HUES64 (cell line): ENCODE results near the gene TUBB2A.

ENCODE experiments used
- H3K27ac ChIP-seq: 2 replicates; pipeline ENCODE4 v1.7.0; 2013; ENCODE audit warnings: low read depth, low read length, inconsistent platforms
- H3K27me3 ChIP-seq: 2 replicates; pipeline ENCODE4 v1.6.1; 2013; ENCODE audit warnings: mild to moderate bottlenecking, low read length; ENCODE audit not compliant: insufficient read depth
- H3K36me3 ChIP-seq: 2 replicates; pipeline ENCODE4 v1.6.1; 2013; ENCODE audit warnings: mild to moderate bottlenecking, low read length; ENCODE audit not compliant: insufficient read depth
- H3K4me1 ChIP-seq: 2 replicates; pipeline ENCODE4 v1.6.1; 2013; ENCODE audit warnings: mild to moderate bottlenecking, low read length, moderate library complexity; ENCODE audit not compliant: insufficient read depth
- H3K4me3 ChIP-seq: 2 replicates; pipeline ENCODE4 v1.5.1; 2013; ENCODE audit warnings: mild to moderate bottlenecking, low read length, moderate library complexity
- H3K9ac ChIP-seq: 2 replicates; pipeline ENCODE4 v1.6.1; 2013; ENCODE audit warnings: mild to moderate bottlenecking, low read depth, low read length
- H3K9me3 ChIP-seq: 2 replicates; pipeline ENCODE4 v1.6.1; 2013; ENCODE audit warnings: low read depth, low read length; ENCODE audit not compliant: insufficient read depth
- WGBS: fragments of 150-250, 120-280 bp; methylation state at CpG from one replicate; pipeline ENCODE4 v1.1.7; 2013; ENCODE audit warnings: missing lambda C conversion rate; 5-methylcytosine and 5-hydroxymethylcytosine counted together

TUBB2A gene

DNA sequence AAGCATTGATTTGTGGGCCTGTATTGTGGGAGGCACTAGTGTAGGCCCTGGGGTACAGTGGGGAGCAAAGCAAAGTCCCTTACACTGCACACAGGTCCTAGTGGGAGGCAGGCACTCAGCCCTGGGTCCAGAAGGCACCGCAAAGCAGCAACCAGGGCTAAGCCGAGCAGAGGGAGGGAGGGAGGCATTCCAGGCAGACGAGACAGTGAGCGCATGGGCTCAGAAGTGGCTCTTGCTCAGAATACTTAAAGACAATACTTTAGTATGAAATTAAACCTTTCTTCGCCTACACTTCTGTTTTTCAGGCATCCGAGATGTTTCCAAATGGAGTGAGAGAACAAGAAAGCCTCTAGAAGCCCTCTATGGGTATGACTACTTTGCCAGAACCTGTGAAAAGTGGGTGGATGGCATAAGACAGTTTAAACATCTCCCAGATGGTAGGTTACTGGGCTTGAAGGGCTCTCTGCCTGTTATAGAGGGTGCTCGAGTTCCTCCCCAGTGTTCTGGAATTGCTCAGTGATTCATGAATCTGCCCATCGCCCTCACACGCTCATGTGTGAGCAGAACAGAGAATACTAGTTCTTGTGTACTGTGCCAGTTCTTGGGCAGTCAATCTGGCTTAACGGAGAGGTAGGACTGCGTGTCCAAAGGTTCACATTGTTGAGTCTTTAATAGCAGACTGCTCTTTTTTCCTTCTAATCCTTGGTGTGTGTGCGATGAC, 20.1 kb downstream of the TUBB2A start:
- no peaks in the 10 kb centered on the region for H3K27me3 ChIP-seq
- no peak overlapping the region for H3K4me3 ChIP-seq
- no peak overlapping the region for H3K9ac ChIP-seq
- H3K36me3 ChIP-seq = peaks cover 88% of the 10 kb centered on the region
- no peaks in the 10 kb centered on the region for H3K9me3 ChIP-seq
- H3K4me1 ChIP-seq = peaks cover 16% of the 10 kb centered on the region
- H3K27ac ChIP-seq = no peak overlapping the region
- 92% methylated on average over 12 of the region's 12 CpGs for WGBS

DNA sequence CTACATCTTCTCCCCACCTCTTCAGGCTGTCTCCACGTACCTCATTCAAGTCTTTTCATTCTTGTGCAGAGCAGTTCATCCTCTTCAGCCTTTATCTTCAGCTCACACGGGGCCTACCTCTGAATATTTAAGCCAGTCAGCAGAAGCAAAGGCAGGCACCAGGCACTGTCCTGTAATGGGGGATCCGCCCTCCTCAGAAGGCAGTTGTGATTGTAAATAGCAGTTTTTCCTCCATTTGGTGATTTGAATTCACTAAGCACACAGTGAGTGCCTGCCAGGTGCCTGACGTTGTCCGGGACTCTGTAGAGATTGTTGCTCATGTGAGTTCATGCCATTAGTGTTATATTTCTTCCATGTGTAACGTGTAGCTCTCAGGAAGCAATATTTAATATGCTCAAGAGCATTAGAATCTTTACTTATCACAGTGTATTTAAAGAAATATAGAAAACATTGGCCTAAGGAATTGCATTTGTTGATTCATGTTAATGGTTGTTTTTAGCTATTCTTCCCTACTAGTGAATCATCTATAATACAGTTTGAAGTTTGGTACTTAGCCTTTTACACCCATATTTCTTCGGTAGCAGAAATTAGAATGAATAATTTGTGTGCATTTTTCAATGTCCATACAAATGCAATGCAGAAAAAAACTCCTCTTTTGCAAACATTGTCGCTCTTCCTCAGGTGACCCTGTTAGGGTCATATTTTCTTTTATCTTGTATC, 20.9 kb downstream of the TUBB2A start:
- no peak overlapping the region for H3K27ac ChIP-seq
- H3K9ac ChIP-seq = no peak overlapping the region
- WGBS = 76% methylated on average over 7 of the region's 8 CpGs
- H3K36me3 ChIP-seq = peaks cover 95% of the 10 kb centered on the region
- H3K9me3 ChIP-seq = no peaks in the 10 kb centered on the region
- H3K4me1 ChIP-seq = peaks cover 16% of the 10 kb centered on the region
- H3K27me3 ChIP-seq = no peaks in the 10 kb centered on the region
- H3K4me3 ChIP-seq = no peak overlapping the region

DNA sequence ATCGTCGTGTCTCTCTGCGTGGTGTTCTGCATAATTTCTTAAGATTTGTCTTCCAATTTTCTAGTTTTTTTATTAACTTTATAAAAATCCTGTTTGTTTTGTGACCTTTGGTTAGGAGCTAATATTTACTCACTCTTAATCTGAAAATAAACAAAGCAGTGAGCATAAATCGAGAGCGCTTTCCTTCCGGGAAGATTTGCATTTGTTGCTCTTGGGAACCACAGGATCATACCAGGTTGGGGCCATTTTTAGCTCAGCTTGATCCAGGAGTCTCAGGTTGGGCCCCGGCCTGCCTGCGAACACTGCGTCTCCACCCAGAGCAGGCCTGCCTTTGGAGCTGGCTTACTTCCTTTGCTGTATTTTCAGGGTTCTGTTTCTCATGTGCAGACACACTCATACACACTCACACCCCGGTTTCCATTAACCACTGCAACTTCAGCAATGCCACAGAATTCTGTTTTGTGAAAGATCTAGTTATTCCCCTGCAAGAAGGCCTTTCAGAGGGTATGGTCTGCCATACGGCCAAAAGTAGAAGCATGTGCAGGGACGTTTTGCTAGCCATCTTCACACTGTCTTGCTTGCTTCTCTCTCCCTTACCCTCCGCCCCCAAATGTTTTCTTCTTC, 21.6 kb downstream of the TUBB2A start:
- Histone ChIP-seq H3K27me3 (no peaks in the 10 kb centered on the region), H3K4me1 (peaks cover 16% of the 10 kb centered on the region), H3K4me3 (no peak overlapping the region), H3K27ac (no peak overlapping the region), H3K9ac (no peak overlapping the region), H3K9me3 (no peaks in the 10 kb centered on the region), H3K36me3 (peaks cover 94% of the 10 kb centered on the region)
- 91% methylated on average over 13 of the region's 13 CpGs for WGBS

DNA sequence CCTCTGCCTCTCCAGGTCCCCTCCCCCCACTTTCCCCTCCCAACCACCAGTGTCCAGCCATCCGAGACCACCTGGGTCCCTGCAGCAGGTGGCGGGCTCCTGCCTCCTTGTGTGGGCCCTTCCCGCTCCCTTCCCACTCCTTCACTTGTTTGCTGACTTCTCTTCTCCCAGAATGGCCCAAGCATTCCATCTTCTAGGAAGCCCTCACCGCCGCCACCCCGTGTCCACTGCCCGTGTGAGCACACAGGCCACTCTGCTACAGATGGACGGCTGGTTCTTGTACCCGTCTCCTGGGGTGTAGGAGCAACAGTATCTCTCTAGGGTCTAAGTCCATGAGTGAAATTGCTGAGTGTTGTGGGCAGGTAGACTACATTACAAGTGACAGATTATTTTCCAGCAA, 23.8 kb downstream of the TUBB2A start:
- WGBS = 86% methylated on average over 9 of the region's 9 CpGs
- no peaks in the 10 kb centered on the region for H3K9me3 ChIP-seq
- H3K4me3 ChIP-seq = no peak overlapping the region
- H3K36me3 ChIP-seq = peaks cover 94% of the 10 kb centered on the region
- no peak overlapping the region for H3K9ac ChIP-seq
- H3K27me3 ChIP-seq = no peaks in the 10 kb centered on the region
- no peak overlapping the region for H3K27ac ChIP-seq
- peaks cover 16% of the 10 kb centered on the region for H3K4me1 ChIP-seq

DNA sequence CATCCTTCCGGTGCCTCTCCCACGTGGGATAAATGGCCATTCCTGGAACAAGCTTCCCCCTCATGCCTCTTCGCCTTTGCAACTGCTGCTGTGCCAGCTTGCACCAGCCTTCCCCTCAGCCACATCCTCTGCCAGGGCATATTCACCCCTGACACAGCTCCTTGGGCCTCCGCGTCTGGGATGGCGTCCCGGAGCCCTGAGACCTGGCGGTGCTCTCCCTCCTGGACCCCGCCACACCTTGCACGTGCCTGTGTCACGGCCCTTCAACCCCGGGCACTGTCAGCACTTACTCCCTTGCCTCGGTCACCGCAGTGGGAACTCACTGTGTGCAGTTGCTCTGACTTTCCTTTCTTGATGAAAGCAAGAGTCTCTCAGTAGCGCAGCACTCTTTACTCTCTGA, 25.6 kb downstream of the TUBB2A start:
- WGBS = 95% methylated on average over 15 of the region's 15 CpGs
- Histone ChIP-seq H3K4me1 (peaks cover 14% of the 10 kb centered on the region), H3K9ac (no peak overlapping the region), H3K27me3 (no peaks in the 10 kb centered on the region), H3K27ac (no peak overlapping the region), H3K9me3 (no peaks in the 10 kb centered on the region), H3K4me3 (no peak overlapping the region), H3K36me3 (peaks cover 91% of the 10 kb centered on the region)

DNA sequence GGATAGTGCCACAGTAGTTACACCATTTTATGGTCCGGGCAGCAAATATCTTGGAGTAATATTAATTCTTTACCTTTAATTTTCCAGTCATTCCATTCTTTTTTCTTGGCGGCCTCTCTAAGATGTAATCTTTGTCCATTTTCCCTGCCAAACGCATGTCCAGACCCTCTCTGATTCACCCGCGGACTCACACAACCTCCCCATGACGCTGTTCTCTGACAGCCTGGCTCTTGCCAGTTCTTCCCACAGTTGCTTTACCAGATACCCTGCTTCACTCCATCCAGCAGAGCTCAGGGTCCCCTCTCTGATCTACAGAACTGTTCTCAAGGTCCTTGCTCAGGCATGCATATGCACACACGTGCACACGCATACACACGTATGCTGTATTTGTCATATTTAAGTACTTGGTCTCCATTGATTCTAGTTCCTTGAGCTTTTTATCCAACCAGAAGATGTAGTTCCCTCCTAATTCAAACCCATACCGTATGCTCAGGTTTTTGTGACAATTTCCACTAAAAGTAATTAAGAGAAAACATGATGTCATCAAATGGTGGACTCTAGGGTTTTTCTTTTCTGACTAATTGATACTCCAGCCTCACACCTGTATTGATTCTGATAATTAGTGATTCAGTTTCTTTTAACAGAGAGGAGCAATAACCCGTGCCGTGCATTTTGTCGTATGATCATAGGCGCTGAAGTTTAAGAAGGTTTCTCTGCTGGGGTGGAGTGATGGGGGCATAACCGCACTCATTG, 28.8 kb downstream of the TUBB2A start:
- 96% methylated on average over 14 of the region's 15 CpGs for WGBS
- no peaks in the 10 kb centered on the region for H3K27me3 ChIP-seq
- H3K27ac ChIP-seq = no peak overlapping the region
- no peak overlapping the region for H3K9ac ChIP-seq
- no peak overlapping the region for H3K4me3 ChIP-seq
- H3K9me3 ChIP-seq = no peaks in the 10 kb centered on the region
- 0 out of 2 replicates have a peak, but pooled peaks cover 7% of the 10 kb centered on the region for H3K4me1 ChIP-seq
- H3K36me3 ChIP-seq = peaks cover 64% of the 10 kb centered on the region

DNA sequence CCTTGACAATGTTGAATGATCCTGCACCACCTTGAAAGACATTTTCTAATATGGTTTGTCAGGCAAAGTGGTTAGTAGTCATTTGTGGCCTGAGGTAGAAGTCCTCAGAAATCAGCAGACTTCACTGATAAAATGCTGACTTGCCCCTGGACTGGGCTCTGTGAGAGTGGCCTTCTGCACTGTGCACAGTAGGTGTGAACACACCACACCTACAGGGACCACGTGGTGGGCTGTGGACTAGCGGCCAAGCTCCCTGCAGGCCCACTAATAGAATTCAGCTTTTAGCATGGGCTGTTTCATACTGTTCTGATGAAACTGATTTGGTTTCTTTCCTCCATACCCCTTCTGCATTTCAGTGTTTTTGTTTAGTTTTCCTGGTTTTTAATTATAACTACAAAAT, 31.5 kb downstream of the TUBB2A start:
- no peak overlapping the region for H3K9ac ChIP-seq
- peaks cover 38% of the 10 kb centered on the region for H3K36me3 ChIP-seq
- H3K4me1 ChIP-seq = 0 out of 2 replicates have a peak, but pooled peaks cover 3% of the 10 kb centered on the region
- H3K27me3 ChIP-seq = no peaks in the 10 kb centered on the region
- no peaks in the 10 kb centered on the region for H3K9me3 ChIP-seq
- no peak overlapping the region for H3K4me3 ChIP-seq
- no peak overlapping the region for H3K27ac ChIP-seq
- 30% methylated on average over 2 of the region's 2 CpGs for WGBS

DNA sequence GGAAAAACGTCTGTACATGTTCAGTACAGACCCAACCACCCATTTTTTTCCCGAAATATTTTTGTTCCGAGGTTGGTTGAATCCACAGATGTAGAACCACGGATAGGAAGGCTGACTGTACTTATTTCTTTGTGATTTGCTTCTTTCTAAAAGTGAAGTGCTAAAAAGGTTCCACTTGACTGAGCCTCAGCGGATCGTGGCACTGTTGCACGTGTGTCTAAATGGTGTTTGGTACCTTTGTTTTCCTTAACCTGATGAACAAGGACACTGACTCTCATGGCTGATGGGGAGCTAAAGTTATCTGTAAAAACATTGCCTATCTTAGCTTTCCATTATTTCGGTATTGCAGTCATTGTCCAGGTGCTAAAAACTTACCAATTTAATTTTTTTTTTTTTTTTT, 32.7 kb downstream of the TUBB2A start:
- peaks cover 27% of the 10 kb centered on the region for H3K36me3 ChIP-seq
- H3K27me3 ChIP-seq = no peaks in the 10 kb centered on the region
- peaks cover 5% of the 10 kb centered on the region; the same call in 1 of the 2 replicates for H3K4me1 ChIP-seq
- no peak overlapping the region for H3K27ac ChIP-seq
- 97% methylated on average over 8 of the region's 8 CpGs for WGBS
- no peak overlapping the region for H3K4me3 ChIP-seq
- H3K9me3 ChIP-seq = no peaks in the 10 kb centered on the region
- H3K9ac ChIP-seq = no peak overlapping the region

DNA sequence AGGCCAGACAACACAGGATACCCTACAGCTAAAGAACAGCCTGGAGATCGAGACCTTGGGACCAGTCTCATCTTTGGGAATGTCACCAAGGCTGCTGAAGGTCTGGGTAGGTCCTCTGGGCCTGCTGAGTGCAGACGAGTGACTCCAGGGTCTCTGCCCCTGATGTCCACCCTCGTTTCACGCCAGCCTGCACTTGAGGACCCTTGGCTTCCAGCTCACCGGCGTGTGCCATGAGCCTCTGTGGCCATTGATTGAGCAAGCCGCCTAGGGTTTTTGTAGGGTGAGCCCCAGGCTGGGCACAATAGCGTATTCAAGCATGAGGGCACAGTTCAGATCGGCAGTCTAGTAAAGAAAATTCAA, 34.5 kb downstream of the TUBB2A start:
- Histone ChIP-seq H3K9ac (no peak overlapping the region), H3K27ac (no peak overlapping the region), H3K4me1 (peaks cover 11% of the 10 kb centered on the region; the same call in 1 of the 2 replicates), H3K4me3 (no peak overlapping the region), H3K9me3 (no peaks in the 10 kb centered on the region), H3K36me3 (peaks cover 8% of the 10 kb centered on the region; the same call in 1 of the 2 replicates), H3K27me3 (no peaks in the 10 kb centered on the region)
- WGBS = 91% methylated on average over 9 of the region's 9 CpGs

DNA sequence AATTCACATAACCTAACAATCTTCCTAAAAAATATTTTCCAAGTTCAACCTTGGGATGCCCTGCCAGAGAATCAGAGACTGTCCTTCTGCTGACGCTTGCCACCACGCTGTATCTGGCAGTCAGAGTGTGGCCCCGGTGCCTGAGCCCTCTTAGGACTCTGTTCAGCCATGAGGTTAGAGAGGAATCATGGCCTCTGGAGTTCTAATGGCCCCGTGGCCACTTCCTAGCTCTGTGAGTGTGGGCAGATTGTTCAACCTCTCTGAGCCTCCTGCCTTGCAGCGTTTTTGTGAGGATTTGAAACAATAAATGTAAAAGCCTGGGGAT, 36.6 kb downstream of the TUBB2A start:
- Histone ChIP-seq H3K4me3 (no peak overlapping the region), H3K27ac (no peak overlapping the region), H3K9me3 (no peaks in the 10 kb centered on the region), H3K4me1 (peaks cover 18% of the 10 kb centered on the region), H3K36me3 (no peaks in the 10 kb centered on the region), H3K9ac (no peak overlapping the region), H3K27me3 (no peaks in the 10 kb centered on the region)
- WGBS = 95% methylated on average over 5 of the region's 5 CpGs
